AG08396 (cell line): ENCODE results near the gene TNFAIP3.

ENCODE experiments used
- DNase-seq: peaks from one replicate; pipeline ENCODE4 v3.0.0; 2012; ENCODE audit warnings: low spot score, mixed read lengths

Gene TNFAIP3

DNA sequence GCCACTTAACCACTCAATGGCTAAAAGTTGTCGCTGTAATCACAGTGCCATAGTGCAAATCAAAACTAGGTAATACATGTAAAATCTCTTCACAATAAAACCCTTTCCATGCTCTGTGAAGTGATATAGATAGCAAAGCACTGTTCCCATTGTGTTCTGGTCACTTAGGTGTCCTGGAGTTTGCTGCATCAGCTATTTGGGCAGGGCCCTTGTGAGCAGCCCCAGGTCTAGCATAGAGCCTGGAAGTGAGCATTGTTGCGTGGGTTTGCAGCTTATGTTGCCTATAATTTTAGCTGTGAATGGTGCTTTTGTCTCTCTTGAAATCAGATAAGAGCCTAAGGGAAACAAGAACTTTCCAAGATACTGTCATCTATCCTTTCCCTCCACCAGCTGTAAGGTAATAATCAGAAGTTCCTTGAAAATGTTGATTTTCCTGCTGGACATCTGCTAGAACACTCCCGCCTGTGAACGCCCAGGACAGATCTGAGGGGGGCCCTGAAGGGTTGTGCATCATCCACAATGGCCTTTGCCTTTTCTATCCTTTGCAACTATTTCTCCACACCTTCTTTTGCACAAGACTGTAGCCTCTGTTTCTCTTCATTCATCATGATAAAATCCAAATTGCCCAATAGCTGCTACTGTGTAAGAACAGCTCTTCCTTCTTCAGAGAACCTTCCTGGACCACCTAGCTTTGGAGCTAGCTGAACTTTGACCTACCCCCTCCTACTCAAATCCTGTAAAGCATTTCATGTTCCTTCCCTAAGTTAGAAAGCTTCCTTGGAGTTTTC lies 57.0 kb downstream of the TNFAIP3 start:
- DNase-seq: no peak

DNA sequence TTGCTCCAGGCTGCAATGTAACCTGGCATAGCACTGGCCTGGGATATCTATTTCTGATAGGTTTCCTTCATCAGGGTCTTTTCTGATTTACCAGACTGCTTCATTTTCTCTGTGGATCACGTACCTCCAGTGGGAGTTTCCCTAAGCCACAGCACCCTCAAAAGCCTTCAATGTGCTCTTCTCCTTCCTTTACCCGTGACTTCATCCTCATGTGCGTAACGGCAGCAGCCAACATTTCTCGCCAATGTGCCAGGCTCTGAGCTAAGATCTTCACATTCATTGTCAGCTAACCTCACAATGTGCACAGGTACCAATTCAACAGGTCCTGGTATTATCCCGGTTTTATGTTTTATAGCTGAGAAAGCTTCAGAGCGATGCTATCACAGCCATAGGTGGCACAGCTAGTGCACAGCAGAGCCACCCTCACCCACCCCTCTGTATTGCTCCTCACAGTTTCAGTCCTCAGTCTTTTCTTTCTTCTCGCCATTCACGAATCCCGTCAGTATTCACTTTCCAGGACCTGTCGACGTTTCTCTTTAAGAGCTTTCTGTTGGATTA lies 58.2 kb downstream of the TNFAIP3 start:
- no peak for DNase-seq

DNA sequence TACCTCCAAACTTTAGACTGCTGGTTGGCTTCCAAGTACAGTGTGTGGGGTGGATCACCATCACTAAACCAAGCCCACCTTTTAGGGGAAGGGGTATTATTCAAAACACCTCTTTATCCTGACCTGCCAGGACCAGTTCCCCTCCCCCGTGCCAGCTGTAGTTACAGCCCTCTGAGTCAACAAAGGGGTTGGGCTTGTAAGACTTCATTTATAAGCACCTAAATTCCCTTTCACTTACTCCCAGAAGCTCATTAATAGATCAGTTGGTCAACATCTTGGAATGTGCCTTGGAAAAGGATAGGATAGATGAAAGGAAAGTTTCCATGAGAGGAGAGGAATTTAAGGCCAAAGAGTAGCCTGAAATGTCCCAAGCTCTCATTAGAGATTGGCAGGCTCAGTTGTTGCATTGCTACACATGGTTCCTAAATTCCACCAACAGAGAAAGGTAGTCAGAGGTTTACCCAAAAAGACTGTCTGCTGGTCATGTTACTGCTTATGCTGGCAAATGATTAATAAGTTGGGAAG lies 59.2 kb downstream of the TNFAIP3 start:
- peak; percentile 70 for DNase-seq

DNA sequence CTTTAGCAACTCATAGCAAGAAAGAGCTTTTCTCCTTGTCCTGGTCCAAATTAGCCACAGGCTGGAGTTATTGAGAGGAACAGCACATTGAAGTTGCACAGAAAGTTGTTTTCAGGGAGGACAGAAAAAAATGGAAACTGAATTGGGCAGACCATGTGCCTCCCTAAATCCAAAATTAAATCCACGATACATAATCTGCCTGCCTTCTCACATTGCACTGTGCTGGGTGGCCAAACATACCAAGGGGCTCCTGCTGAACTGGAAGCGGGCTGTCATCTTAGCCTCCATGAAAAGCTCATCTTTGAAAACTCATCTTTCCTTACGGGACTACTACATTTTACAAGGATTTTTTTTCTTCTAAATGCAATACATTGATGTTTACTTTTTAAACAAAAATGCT lies 59.9 kb downstream of the TNFAIP3 start:
- no peak for DNase-seq

DNA sequence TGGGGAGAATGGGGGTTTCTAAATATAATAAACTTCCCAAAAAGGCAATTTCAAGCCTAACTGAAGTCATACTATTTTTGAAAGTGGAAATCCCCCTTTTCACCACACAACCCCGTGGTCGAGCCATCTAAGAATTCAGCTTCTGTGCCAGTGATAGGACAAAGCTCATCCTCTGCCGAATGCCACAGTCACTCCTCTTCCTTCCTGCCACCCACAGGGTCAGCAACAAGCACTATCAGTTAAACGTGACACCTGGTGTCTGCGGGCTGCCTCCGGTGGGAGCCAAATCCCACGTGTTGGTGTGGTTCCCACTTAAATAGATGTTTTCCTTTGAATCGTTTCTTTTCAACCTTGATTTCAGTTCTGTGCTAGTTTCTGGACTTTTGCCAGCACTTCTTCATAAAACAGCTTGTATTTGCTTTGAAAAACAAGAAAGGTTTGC lies 60.7 kb downstream of the TNFAIP3 start:
- DNase-seq: no peak

DNA sequence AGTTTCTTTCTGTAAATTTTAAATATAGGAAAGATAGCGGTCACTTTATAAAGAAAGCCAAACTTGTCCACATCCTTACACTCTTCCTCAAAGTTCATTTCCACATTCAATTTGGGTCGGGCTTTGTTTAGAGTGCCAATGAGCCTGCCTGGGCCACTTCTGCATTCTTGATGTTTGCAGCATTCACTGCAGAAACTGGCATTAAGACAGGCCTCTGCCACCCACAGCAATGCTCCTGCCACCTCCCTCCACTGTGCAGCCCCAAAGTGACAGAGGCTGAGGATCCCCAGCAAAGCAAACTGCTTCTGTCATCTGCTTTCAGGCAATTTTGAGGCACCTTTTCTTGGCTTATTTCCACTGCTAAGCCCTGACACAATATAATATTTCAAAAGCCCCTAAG lies 61.2 kb downstream of the TNFAIP3 start:
- no peak for DNase-seq

DNA sequence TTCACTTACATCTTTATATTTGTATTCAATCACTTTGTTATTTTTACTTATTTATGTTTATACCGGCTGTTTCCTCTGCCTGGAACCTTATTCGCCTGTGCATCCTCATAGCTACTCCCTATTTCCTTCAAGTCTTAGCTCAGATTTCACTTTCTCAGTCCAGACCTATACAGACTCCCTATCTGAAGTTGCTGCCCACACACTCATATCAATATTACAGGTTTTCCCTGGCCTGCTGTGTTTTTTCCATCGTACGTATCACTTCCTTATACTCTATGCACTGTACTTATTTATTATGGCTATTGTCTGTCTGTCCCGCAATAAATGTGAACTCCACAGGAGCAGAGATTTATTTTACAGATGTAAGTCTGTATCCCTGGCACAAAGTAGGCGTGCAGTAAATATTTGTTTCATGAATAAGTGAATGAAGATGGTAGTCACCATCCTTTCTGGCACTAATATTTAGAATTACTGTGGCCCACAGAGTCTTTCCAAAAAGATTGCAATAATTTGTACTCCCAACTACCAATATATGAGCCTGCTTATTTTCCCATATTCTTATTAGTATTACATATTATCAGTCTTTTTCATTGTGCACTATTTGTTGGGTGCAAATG lies 64.9 kb downstream of the TNFAIP3 start:
- no peak for DNase-seq
